ENCODE measurements around the gene RIOX2. TPM values are rescaled to one million over a fixed set of nuclear protein-coding genes. Genes with fewer than 3 reads are reported as not detected.

Gene RIOX2
- total and polyA plus RNA-seq, 2 of the 8 experiments (the other 6 are each of a cell fraction or from before 2014, with no cell fraction given) = 3.8 to 16.4 TPM

DNA sequence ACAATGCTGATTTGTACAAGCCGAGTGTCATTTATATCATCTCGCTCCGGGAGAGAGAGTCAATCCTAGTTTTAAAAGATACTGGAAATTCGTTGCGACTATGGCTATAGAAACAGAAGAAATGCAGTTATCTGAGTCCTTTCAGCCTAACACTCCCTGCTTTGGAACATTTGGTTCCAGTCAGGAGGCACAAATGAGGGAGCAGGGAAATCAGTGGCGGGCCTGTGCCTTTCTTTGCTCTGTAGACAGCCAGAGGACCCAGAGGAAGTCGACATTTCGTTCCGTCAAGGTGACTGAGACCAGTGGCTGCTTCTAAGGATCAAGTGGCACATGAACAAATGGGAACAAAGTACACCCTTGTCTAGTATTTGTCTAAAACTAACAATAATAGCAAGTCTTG, 745 bp upstream of the RIOX2 start:
- peaks cover 4% of the 10 kb centered on the region; the same call in 1 of the 2 replicates for H3K23me2 ChIP-seq (ENCODE audit: low read depth, low read length)
- no peaks in the 10 kb centered on the region for H3K27me3 ChIP-seq (replicated peaks in 1 of 4; ENCODE audit: control insufficient read depth in 3 of 4, extremely low read depth in 1 of 4, insufficient read depth in 3 of 4, low read length in 3 of 4)
- no peaks in the 10 kb centered on the region for H4K20me1 ChIP-seq (replicated peaks in 1 of 2; ENCODE audit: control insufficient read depth in 1 of 2, insufficient read depth in 2 of 2, low read length in 2 of 2)
- no peak overlapping the region for H3K14ac ChIP-seq (ENCODE audit: insufficient read length)
- H3K56ac ChIP-seq (replicated peaks; ENCODE audit: insufficient read length, low read depth, low read length) = no peak overlapping the region
- no peaks in the 10 kb centered on the region for H3K79me2 ChIP-seq (ENCODE audit: control insufficient read depth in 1 of 2, insufficient read depth in 2 of 2, low read length in 2 of 2)
- no peak overlapping the region for H3K23ac ChIP-seq (ENCODE audit: insufficient read length)
- no peaks in the 10 kb centered on the region for H3K9me3 ChIP-seq (ENCODE audit: insufficient read depth in 2 of 2, low read depth in 1 of 2, low read length in 1 of 2)
- DNase-seq (ENCODE audit: low read depth in 1 of 2, low spot score in 2 of 2) (no peak), FAIRE-seq (no peak)
- no peak overlapping the region for H2AFZ ChIP-seq (ENCODE audit: low read length)
- no peak overlapping the region for H3K9ac ChIP-seq (replicated peaks in 1 of 4; ENCODE audit: extremely low read depth in 1 of 4, low read depth in 3 of 4, low read length in 3 of 4)
- 0 out of 7 replicates have a peak, but pooled peaks cover 0 to 2% (median 0%) of the 10 kb centered on the region in 4 experiments for H3K4me1 ChIP-seq (replicated peaks in 1 of 4; ENCODE audit: control insufficient read depth in 3 of 4, insufficient read depth in 4 of 4, low read length in 3 of 4)
- no peak overlapping the region for H2AK5ac ChIP-seq (ENCODE audit: low read depth, low read length)
- no peaks in the 10 kb centered on the region for H3K36me3 ChIP-seq (ENCODE audit: control insufficient read depth in 2 of 4, insufficient read depth in 4 of 4, low read length in 3 of 4)
- peak overlapping the region in 1 of 2 experiments; percentile 72; a peak in 1 of 4 replicates for H3K4me2 ChIP-seq (ENCODE audit: insufficient read depth in 1 of 2, low read depth in 2 of 2, low read length in 2 of 2)
- CTCF ChIA-PET (ENCODE audit: partially characterized antibody) = no interaction called here
- no peak overlapping the region for H3K4ac ChIP-seq (replicated peaks; ENCODE audit: insufficient read length, low read depth, low read length)
- H3K18ac ChIP-seq (ENCODE audit: extremely low read depth, low read length) = no peak overlapping the region
- no peaks in the 10 kb centered on the region for H3K79me1 ChIP-seq (ENCODE audit: low read depth, low read length)
- H2BK20ac ChIP-seq (ENCODE audit: low read length) = no peak overlapping the region
- H3K4me3 ChIP-seq (ENCODE audit: extremely low read depth in 1 of 4, insufficient read depth in 2 of 4, low read depth in 3 of 4, low read length in 4 of 4) = no peak overlapping the region
- no peak overlapping the region for H4K8ac ChIP-seq (ENCODE audit: extremely low read depth, insufficient read depth, low read length)
- H2BK120ac ChIP-seq (replicated peaks; ENCODE audit: low read depth, low read length) = no peak overlapping the region
- no peak overlapping the region for H2BK12ac ChIP-seq (ENCODE audit: low read depth, low read length)
- no peak overlapping the region for H4K91ac ChIP-seq (replicated peaks; ENCODE audit: insufficient read length, low read length)
- WGBS, 2 experiments (ENCODE audit: extremely low coverage in 1 of 2, insufficient coverage in 1 of 2, insufficient read length in 1 of 2, insufficient replicate concordance in 2 of 2, low coverage in 1 of 2, low lambda C conversion rate in 2 of 2, missing lambda C conversion rate in 1 of 2) = 95% methylated on average over 9 of the region's 9 CpGs; no CpG with 5 or more reads in 1 of the 2 experiments
- no peak overlapping the region for H3K27ac ChIP-seq (ENCODE audit: low read depth, low read length)
- TF ChIP-seq TCF12 (IDR thresholded peaks at IDR 0.05; ENCODE audit: low read depth, low read length) (no peak), TAF7 (optimal IDR thresholded peaks at IDR 0.05; ENCODE audit: borderline replicate concordance, low read depth, low read length) (no peak), PHF8 (conservative IDR thresholded peaks at IDR 0.05; ENCODE audit: low read depth, low read length) (no peak), CBX5 (IDR thresholded peaks at IDR 0.05; ENCODE audit: low read depth, low read length) (no peak), CHD2 (IDR thresholded peaks at IDR 0.05; ENCODE audit: low read length) (no peak), SAP30 (IDR thresholded peaks at IDR 0.05; ENCODE audit: insufficient read depth, insufficient replicate concordance, low read length) (no peak), JUN (IDR thresholded peaks at IDR 0.05; ENCODE audit: low read depth, low read length) (no peak), RFX5 (IDR thresholded peaks at IDR 0.05; ENCODE audit: borderline replicate concordance, low read depth, low read length) (no peak)
- TF ChIP-seq, protein P1, sequence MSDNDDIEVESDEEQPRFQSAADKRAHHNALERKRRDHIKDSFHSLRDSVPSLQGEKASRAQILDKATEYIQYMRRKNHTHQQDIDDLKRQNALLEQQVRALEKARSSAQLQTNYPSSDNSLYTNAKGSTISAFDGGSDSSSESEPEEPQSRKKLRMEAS (IDR thresholded peaks at IDR 0.05) = no peak
- H2BK5ac ChIP-seq (ENCODE audit: low read depth, low read length) = no peak overlapping the region
- no peak overlapping the region for H4K5ac ChIP-seq (ENCODE audit: insufficient read length, low read depth, low read length)
- H2BK15ac ChIP-seq (ENCODE audit: low read length) = no peak overlapping the region
- POLR2A ChIA-PET (ENCODE audit: partially characterized antibody) = no interaction called here
